GM23248 (cell line): ENCODE results near the gene NOL6.

Experiments used
- EZH2 ChIP-seq: fragments of 200-600 bp; sonication (generic); IDR thresholded peaks from 2 replicates; pipeline ENCODE4 v1.6.1; 2018; ENCODE audit warnings: antibody characterized with exemption, mild to moderate bottlenecking; ENCODE audit not compliant: insufficient read depth, poor library complexity, severe bottlenecking
- EZH2phosphoT487 ChIP-seq: fragments of 200-600 bp; sonication (generic); IDR thresholded peaks from 2 replicates; pipeline ENCODE4 v1.6.1; 2018; ENCODE audit warnings: antibody characterized with exemption, moderate library complexity, mild to moderate bottlenecking, low read depth; ENCODE audit not compliant: insufficient read depth

GRCh38 chr9:33455945-33456344, 17.8 kb downstream of the NOL6 start:
- no peak for TF ChIP-seq EZH2
- TF ChIP-seq EZH2phosphoT487, result no peak
